Loucy (cell line): ENCODE data around the gene E2F1.

Experiments
- H2AFZ ChIP-seq: fragments of 200-600 bp; sonication (generic); 2 replicates; pipeline ENCODE4 v1.6.0; 2016; ENCODE audit warnings: antibody characterized with exemption, mild to moderate bottlenecking, low read length, moderate library complexity
- H3F3A ChIP-seq: fragments of 200-600 bp; 2 replicates; pipeline ENCODE4 v1.6.0; 2016; ENCODE audit warnings: antibody characterized with exemption, low read depth, mild to moderate bottlenecking
- H3K27me3 ChIP-seq: fragments of 200-600 bp; sonication (generic); 2 replicates; pipeline ENCODE4 v1.6.1; 2014; ENCODE audit warnings: low read length, mild to moderate bottlenecking; ENCODE audit not compliant: insufficient read depth, poor library complexity, severe bottlenecking
- H3K36me3 ChIP-seq: fragments of 200-600 bp; sonication (generic); 2 replicates; pipeline ENCODE4 v1.6.1; 2016; ENCODE audit warnings: low read length; ENCODE audit not compliant: insufficient read depth
- H3K4me1 ChIP-seq: fragments of 200-600 bp; sonication (generic); 2 replicates; pipeline ENCODE4 v1.5.1; 2014; ENCODE audit warnings: low read length, mild to moderate bottlenecking; ENCODE audit not compliant: insufficient read depth, poor library complexity, severe bottlenecking
- H3K4me2 ChIP-seq: fragments of 200-600 bp; sonication (generic); 2 replicates; pipeline ENCODE4 v1.6.0; 2014; ENCODE audit warnings: antibody characterized with exemption, low read length, low read depth, mild to moderate bottlenecking; ENCODE audit not compliant: poor library complexity, severe bottlenecking
- H3K4me3 ChIP-seq: fragments of 200-600 bp; sonication (generic); 2 replicates; pipeline ENCODE4 v1.5.1; 2014; ENCODE audit warnings: low read length, mild to moderate bottlenecking, mixed read lengths; ENCODE audit not compliant: poor library complexity, severe bottlenecking
- H3K79me2 ChIP-seq: fragments of 200-600 bp; sonication (generic); 2 replicates; pipeline ENCODE4 v1.6.1; 2014; ENCODE audit warnings: low read length; ENCODE audit not compliant: insufficient read depth
- H3K9ac ChIP-seq: fragments of 200-600 bp; sonication (generic); 2 replicates; pipeline ENCODE4 v1.6.0; 2014; ENCODE audit warnings: mild to moderate bottlenecking, low read depth, low read length, moderate library complexity; ENCODE audit not compliant: poor library complexity, severe bottlenecking
- H3K9me2 ChIP-seq: fragments of 200-600 bp; sonication (generic); replicated peaks from 2 replicates; pipeline ENCODE4 v1.6.1; 2016; ENCODE audit warnings: low read depth, low read length, mixed read lengths
- H3K9me3 ChIP-seq: fragments of 200-600 bp; sonication (generic); 2 replicates; pipeline ENCODE4 v1.6.1; 2014; ENCODE audit warnings: mild to moderate bottlenecking, antibody characterized with exemption, low read length, low read depth; ENCODE audit not compliant: insufficient read depth
- H4K20me1 ChIP-seq: fragments of 200-600 bp; sonication (generic); 2 replicates; pipeline ENCODE4 v1.6.0; 2014; ENCODE audit warnings: antibody characterized with exemption, low read length, mild to moderate bottlenecking; ENCODE audit not compliant: insufficient read depth, poor library complexity, severe bottlenecking
- EZH2phosphoT487 ChIP-seq: fragments of 200-600 bp; IDR thresholded peaks from 2 replicates; pipeline ENCODE4 v1.6.1; 2018; ENCODE audit warnings: antibody characterized with exemption, mild to moderate bottlenecking, moderate library complexity, borderline replicate concordance
- TF ChIP-seq, protein P1 (sequence below): fragments of 200-600 bp; sonication (generic); conservative IDR thresholded peaks from 2 replicates; pipeline ENCODE4 v1.5.1; 2014; ENCODE audit warnings: mild to moderate bottlenecking, antibody characterized with exemption, low read length

Gene E2F1

GRCh38 chr20:33669873-33670640 is 16.1 kb downstream of the E2F1 start:
- Histone ChIP-seq H3K4me2 (no peak overlapping the region), H2AFZ (no peak overlapping the region), H3K9ac (no peak overlapping the region), H3K27me3 (no peaks in the 10 kb centered on the region), H3K36me3 (no peaks in the 10 kb centered on the region), H3K9me2 (no peaks in the 10 kb centered on the region), H3K4me1 (peaks cover 20% of the 10 kb centered on the region), H4K20me1 (peaks cover 3% of the 10 kb centered on the region), H3K9me3 (no peaks in the 10 kb centered on the region), H3F3A (no peaks in the 10 kb centered on the region), H3K79me2 (peaks cover 10% of the 10 kb centered on the region), H3K4me3 (no peak overlapping the region)
- TF ChIP-seq, protein P1, sequence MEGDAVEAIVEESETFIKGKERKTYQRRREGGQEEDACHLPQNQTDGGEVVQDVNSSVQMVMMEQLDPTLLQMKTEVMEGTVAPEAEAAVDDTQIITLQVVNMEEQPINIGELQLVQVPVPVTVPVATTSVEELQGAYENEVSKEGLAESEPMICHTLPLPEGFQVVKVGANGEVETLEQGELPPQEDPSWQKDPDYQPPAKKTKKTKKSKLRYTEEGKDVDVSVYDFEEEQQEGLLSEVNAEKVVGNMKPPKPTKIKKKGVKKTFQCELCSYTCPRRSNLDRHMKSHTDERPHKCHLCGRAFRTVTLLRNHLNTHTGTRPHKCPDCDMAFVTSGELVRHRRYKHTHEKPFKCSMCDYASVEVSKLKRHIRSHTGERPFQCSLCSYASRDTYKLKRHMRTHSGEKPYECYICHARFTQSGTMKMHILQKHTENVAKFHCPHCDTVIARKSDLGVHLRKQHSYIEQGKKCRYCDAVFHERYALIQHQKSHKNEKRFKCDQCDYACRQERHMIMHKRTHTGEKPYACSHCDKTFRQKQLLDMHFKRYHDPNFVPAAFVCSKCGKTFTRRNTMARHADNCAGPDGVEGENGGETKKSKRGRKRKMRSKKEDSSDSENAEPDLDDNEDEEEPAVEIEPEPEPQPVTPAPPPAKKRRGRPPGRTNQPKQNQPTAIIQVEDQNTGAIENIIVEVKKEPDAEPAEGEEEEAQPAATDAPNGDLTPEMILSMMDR = no peak
- no peak for TF ChIP-seq EZH2phosphoT487

- Histone ChIP-seq H3K4me2 (no peak overlapping the region), H3K36me3 (no peaks in the 10 kb centered on the region), H3K79me2 (peaks cover 10% of the 10 kb centered on the region), H3K27me3 (no peaks in the 10 kb centered on the region), H3K4me1 (peaks cover 26% of the 10 kb centered on the region), H3K9me3 (no peaks in the 10 kb centered on the region), H3K4me3 (no peak overlapping the region), H3F3A (no peaks in the 10 kb centered on the region), H3K9ac (no peak overlapping the region), H2AFZ (no peak overlapping the region), H4K20me1 (peaks cover 3% of the 10 kb centered on the region), H3K9me2 (no peaks in the 10 kb centered on the region)
- no peak for TF ChIP-seq EZH2phosphoT487
- TF ChIP-seq, protein P1 = no peak
Observed at GRCh38 chr20:33669224-33669623, 17.0 kb downstream of the E2F1 start.

DNA sequence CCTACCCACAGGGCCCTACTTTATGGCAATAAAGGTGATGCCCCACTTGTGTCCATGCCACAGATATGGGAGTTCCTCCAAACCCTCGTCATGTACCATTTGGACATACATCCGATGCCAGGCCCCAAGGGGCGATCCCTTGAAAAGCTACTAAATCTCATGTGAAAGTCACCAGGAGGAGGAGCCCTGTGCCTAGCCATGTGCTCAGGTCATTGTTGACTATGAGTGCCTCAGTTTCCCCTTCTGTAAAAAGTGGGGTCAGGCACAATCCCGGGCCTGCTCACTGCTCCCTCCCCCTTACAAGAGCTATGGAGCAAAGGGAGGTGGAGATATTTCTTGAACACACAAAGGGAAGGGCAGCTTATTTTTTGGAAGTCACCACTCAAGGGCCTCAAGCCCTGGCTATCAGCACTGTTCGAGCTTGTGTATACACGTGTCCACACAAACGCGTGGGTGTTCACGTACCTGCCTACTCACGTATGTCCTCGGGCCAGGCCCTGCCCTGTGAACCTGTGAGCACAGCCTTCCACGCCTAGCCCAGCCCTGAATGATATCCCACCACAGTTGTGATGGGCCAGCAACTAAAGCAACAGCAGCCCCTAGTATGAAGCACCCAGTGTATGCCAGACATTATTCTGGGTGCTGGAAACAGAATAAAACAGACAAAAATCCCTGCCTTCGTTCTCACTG is 17.6 kb downstream of the E2F1 start:
- H3K4me1 ChIP-seq = peaks cover 29% of the 10 kb centered on the region
- TF ChIP-seq, protein P1 = no peak
- no peak for TF ChIP-seq EZH2phosphoT487
- H3K9ac ChIP-seq = no peak overlapping the region
- H3K4me2 ChIP-seq = no peak overlapping the region
- no peaks in the 10 kb centered on the region for H3K9me2 ChIP-seq
- H3K27me3 ChIP-seq = no peaks in the 10 kb centered on the region
- no peak overlapping the region for H3K4me3 ChIP-seq
- no peaks in the 10 kb centered on the region for H3F3A ChIP-seq
- peaks cover 3% of the 10 kb centered on the region for H4K20me1 ChIP-seq
- no peaks in the 10 kb centered on the region for H3K9me3 ChIP-seq
- peaks cover 7% of the 10 kb centered on the region for H3K79me2 ChIP-seq
- no peak overlapping the region for H2AFZ ChIP-seq
- no peaks in the 10 kb centered on the region for H3K36me3 ChIP-seq
